Activated T-helper 2 cell treated with anti-CD3 and anti-CD28 coated beads, Interferon-gamma antibody, Interleukin-2, Interleukin-4, amounts not matched to agents 10 μg/mL and 5 μg/mL and 100 μg/mL, durations not matched to agents 14 hours and 24 hours and 36 hours (primary cell): Measurements from ENCODE around the gene GMIP. TPM values are rescaled to one million over a fixed set of nuclear protein-coding genes. Genes with fewer than 3 reads are reported as not detected.
A peak's percentile ranks its signal among the peaks of the same experiment; 100 is the strongest.
"Not testable (repeated sequence)": the region's sequence is repeated elsewhere in the genome, so short reads cannot be mapped to it uniquely, and the experiment has no call there.

Experiments
- DNase-seq: peaks from one replicate; pipeline ENCODE4 v3.0.0; 2021; ENCODE audit warnings: low spot score
- H3K27ac Mint-ChIP-seq: one replicate; pipeline ENCODE4 v1.8.0; 2021; ENCODE audit warnings: mixed read lengths
- H3K27me3 Mint-ChIP-seq: one replicate; pipeline ENCODE4 v1.8.0; 2021; ENCODE audit warnings: low read depth, mixed read lengths
- H3K36me3 Mint-ChIP-seq: one replicate; pipeline ENCODE4 v1.8.0; 2021; ENCODE audit warnings: low read depth, mixed read lengths
- H3K4me1 Mint-ChIP-seq: one replicate; pipeline ENCODE4 v1.8.0; 2021; ENCODE audit warnings: low read depth, mixed read lengths
- H3K4me3 Mint-ChIP-seq: one replicate; pipeline ENCODE4 v1.8.0; 2021; ENCODE audit warnings: low read depth, mild to moderate bottlenecking, moderate library complexity, mixed read lengths
- H3K9me3 Mint-ChIP-seq: one replicate; pipeline ENCODE4 v1.8.0; 2021; ENCODE audit warnings: mixed read lengths
- intact Hi-C: fragments of 100-400 bp; cut with micrococcal nuclease; formaldehyde crosslinking; loops from one replicate; pipeline ENCODE4 v1.15.1; 2023
- total RNA-seq: library from RNA; stranded (reverse); gene quantifications from 2 replicates; pipeline ENCODE4 v1.2.3, GENCODE V29; 2022

Gene GMIP
- 66.0 and 67.5 TPM in 2 replicates for total RNA-seq

- no peaks in the 10 kb centered on the region for H3K27me3 Mint-ChIP-seq
- H3K27ac Mint-ChIP-seq, result peak within 1 kb of the TSS; percentile 94
- no peaks in the 10 kb centered on the region for H3K9me3 Mint-ChIP-seq
- peak within 1 kb of the TSS; percentile 93 for H3K4me3 Mint-ChIP-seq
- H3K36me3 Mint-ChIP-seq, result peaks cover 64% of the 10 kb centered on the region
- peaks cover 12% of the 10 kb centered on the region for H3K4me1 Mint-ChIP-seq
- intact Hi-C loops, result loop anchor here (1.0 to 2.0 kb wide), 4 partner anchors 17 to 111 kb away; partner anchors contain the start of gene ATP13A1
- peak; percentile 82 for DNase-seq
Observed at GRCh38 chr19:19643158-19644053, at the start of gene GMIP. GMIP (minus strand) TSS chr19:19643657; CDS start chr19:19643529, 128 bp downstream.

GRCh38 chr19:19691683-19692082 is 48.2 kb upstream of the GMIP start:
- intact Hi-C loops, result no loop called here
- Mint-ChIP-seq H3K4me1 (no peaks in the 10 kb centered on the region), H3K4me3 (no peak overlapping the region), H3K27ac (no peak overlapping the region), H3K27me3 (no peaks in the 10 kb centered on the region), H3K36me3 (peaks cover 9% of the 10 kb centered on the region), H3K9me3 (peaks cover 21% of the 10 kb centered on the region)
- DNase-seq, result no peak

- H3K4me3 Mint-ChIP-seq, intact Hi-C loops, H3K27me3 Mint-ChIP-seq, H3K4me1 Mint-ChIP-seq, DNase-seq, H3K27ac Mint-ChIP-seq: not testable (repeated sequence)
- Mint-ChIP-seq H3K36me3 (peaks cover 30% of the 10 kb centered on the region), H3K9me3 (peaks cover 27% of the 10 kb centered on the region)
Observed at GRCh38 chr19:19689023-19689422, 45.6 kb upstream of the GMIP start.

- Mint-ChIP-seq H3K36me3 (peaks cover 49% of the 10 kb centered on the region), H3K4me3 (no peak overlapping the region), H3K27ac (no peak overlapping the region), H3K9me3 (peaks cover 41% of the 10 kb centered on the region), H3K27me3 (no peaks in the 10 kb centered on the region), H3K4me1 (no peaks in the 10 kb centered on the region)
- no peak for DNase-seq
- intact Hi-C loops, result no loop called here
Observed at GRCh38 chr19:19687090-19687489, 43.6 kb upstream of the GMIP start.

- DNase-seq, result no peak
- no peaks in the 10 kb centered on the region for H3K4me1 Mint-ChIP-seq
- peaks cover 42% of the 10 kb centered on the region for H3K9me3 Mint-ChIP-seq
- H3K27me3 Mint-ChIP-seq, result no peaks in the 10 kb centered on the region
- peaks cover 53% of the 10 kb centered on the region for H3K36me3 Mint-ChIP-seq
- H3K27ac Mint-ChIP-seq, result no peak overlapping the region
- H3K4me3 Mint-ChIP-seq, result no peak overlapping the region
- intact Hi-C loops, result no loop called here
Observed at GRCh38 chr19:19686580-19686979, 43.1 kb upstream of the GMIP start.

GRCh38 chr19:19686119-19686518 is 42.7 kb upstream of the GMIP start:
- H3K9me3 Mint-ChIP-seq, result peaks cover 46% of the 10 kb centered on the region
- peaks cover 58% of the 10 kb centered on the region for H3K36me3 Mint-ChIP-seq
- H3K27me3 Mint-ChIP-seq, H3K4me1 Mint-ChIP-seq, intact Hi-C loops, H3K27ac Mint-ChIP-seq, DNase-seq, H3K4me3 Mint-ChIP-seq: not testable (repeated sequence)

- Mint-ChIP-seq H3K27ac (no peak overlapping the region), H3K36me3 (peaks cover 96% of the 10 kb centered on the region), H3K4me1 (no peaks in the 10 kb centered on the region), H3K4me3 (no peak overlapping the region), H3K27me3 (no peaks in the 10 kb centered on the region), H3K9me3 (peaks cover 79% of the 10 kb centered on the region)
- no peak for DNase-seq
- intact Hi-C loops, result no loop called here
Observed at GRCh38 chr19:19679176-19680073, 36.0 kb upstream of the GMIP start.

- peaks cover 69% of the 10 kb centered on the region for H3K9me3 Mint-ChIP-seq
- H3K4me1 Mint-ChIP-seq, result no peaks in the 10 kb centered on the region
- no peaks in the 10 kb centered on the region for H3K27me3 Mint-ChIP-seq
- H3K36me3 Mint-ChIP-seq, result peaks cover 97% of the 10 kb centered on the region
- intact Hi-C loops, result no loop called here
- DNase-seq, result no peak
- H3K4me3 Mint-ChIP-seq, result no peak overlapping the region
- H3K27ac Mint-ChIP-seq, result no peak overlapping the region
Observed at GRCh38 chr19:19677579-19677978, 34.1 kb upstream of the GMIP start.

GRCh38 chr19:19674315-19674714 is 30.9 kb upstream of the GMIP start:
- peaks cover 96% of the 10 kb centered on the region for H3K36me3 Mint-ChIP-seq
- peaks cover 55% of the 10 kb centered on the region for H3K9me3 Mint-ChIP-seq
- no peak overlapping the region for H3K4me3 Mint-ChIP-seq
- no peak for DNase-seq
- H3K4me1 Mint-ChIP-seq, result peaks cover 5% of the 10 kb centered on the region
- H3K27ac Mint-ChIP-seq, result no peak overlapping the region
- no peaks in the 10 kb centered on the region for H3K27me3 Mint-ChIP-seq
- intact Hi-C loops, result no loop called here

GRCh38 chr19:19672816-19673215 is 29.4 kb upstream of the GMIP start:
- DNase-seq, result no peak
- Mint-ChIP-seq H3K36me3 (peaks cover 88% of the 10 kb centered on the region), H3K27me3 (no peaks in the 10 kb centered on the region), H3K4me1 (peaks cover 12% of the 10 kb centered on the region), H3K27ac (no peak overlapping the region), H3K9me3 (peaks cover 44% of the 10 kb centered on the region), H3K4me3 (no peak overlapping the region)
- intact Hi-C loops, result no loop called here

- Mint-ChIP-seq H3K4me3 (peak overlapping the region; percentile 80), H3K27ac (peak overlapping the region; percentile 60), H3K4me1 (peaks cover 12% of the 10 kb centered on the region), H3K27me3 (no peaks in the 10 kb centered on the region), H3K9me3 (peaks cover 18% of the 10 kb centered on the region), H3K36me3 (peaks cover 68% of the 10 kb centered on the region)
- intact Hi-C loops, result no loop called here
- DNase-seq, result no peak
Observed at GRCh38 chr19:19670070-19670551, 26.7 kb upstream of the GMIP start.

GRCh38 chr19:19668230-19669012 is 25.0 kb upstream of the GMIP start, which contains the start of gene ZNF101:
ZNF101 (plus strand) TSS chr19:19668839; CDS start chr19:19668964, 125 bp downstream.
- intact Hi-C loops, result loop anchor here (1.0 to 10.0 kb wide), 3 partner anchors 108 to 896 kb away; partner anchors contain the start of genes ZNF506 and ZNF737
- H3K4me3 Mint-ChIP-seq, result peak within 1 kb of the TSS; percentile 90
- peaks cover 12% of the 10 kb centered on the region for H3K4me1 Mint-ChIP-seq
- H3K9me3 Mint-ChIP-seq, result peaks cover 8% of the 10 kb centered on the region
- no peaks in the 10 kb centered on the region for H3K27me3 Mint-ChIP-seq
- H3K27ac Mint-ChIP-seq, result peak within 1 kb of the TSS; percentile 98
- H3K36me3 Mint-ChIP-seq, result peaks cover 56% of the 10 kb centered on the region
- peak; percentile 93 for DNase-seq
